Lung (tissue), 12 donors: ENCODE measurements around the gene SCD5. TPM values are rescaled to one million over a fixed set of nuclear protein-coding genes. Genes with fewer than 3 reads are reported as not detected.

Experiments
- ATAC-seq: fragments of 200-7000 bp; cut with Tn5 transposase; one replicate; pipeline ENCODE4 v1.9.1; 2020; ENCODE audit warnings: moderate number of reproducible peaks; ENCODE audit not compliant: insufficient read depth, low FRiP score
- DNase-seq, 3 donors: peaks; one replicate each; pipeline ENCODE4 v3.0.0-alpha.2; 2013 to 2017
- H3K27ac ChIP-seq, 2 donors: one replicate each; pipeline ENCODE4 v1.5.1; 2013; ENCODE audit warnings: mild to moderate bottlenecking in 2 of 2, moderate library complexity in 2 of 2, control low read depth in 1 of 2, inconsistent platforms in 1 of 2, low read depth in 1 of 2, low read length in 1 of 2
- H3K27me3 ChIP-seq, 3 donors: one replicate each; pipeline ENCODE4 v1.5.1; 2013; ENCODE audit warnings: low read length in 2 of 3; ENCODE audit not compliant: control insufficient read depth in 3 of 3, insufficient read depth in 3 of 3
- H3K36me3 ChIP-seq, 4 donors: one replicate each; pipeline ENCODE4 v1.5.1; 2013; ENCODE audit warnings: low read length in 4 of 4, mild to moderate bottlenecking in 1 of 4, moderate library complexity in 1 of 4; ENCODE audit not compliant: control insufficient read depth in 4 of 4, insufficient read depth in 4 of 4
- H3K4me1 ChIP-seq, 5 donors: one replicate each; pipeline ENCODE4 v1.5.1; 2013; ENCODE audit warnings: low read length in 5 of 5, mild to moderate bottlenecking in 2 of 5, moderate library complexity in 1 of 5; ENCODE audit not compliant: control insufficient read depth in 5 of 5, insufficient read depth in 5 of 5
- H3K4me3 ChIP-seq: one replicate; pipeline ENCODE4 v1.5.1; 2013; ENCODE audit warnings: mild to moderate bottlenecking, control low read depth, moderate library complexity
- H3K9ac ChIP-seq, 2 donors: one replicate each; pipeline ENCODE4 v1.5.1; 2013; ENCODE audit warnings: low read length in 2 of 2, control low read depth in 1 of 2; ENCODE audit not compliant: insufficient read depth in 1 of 2
- H3K9me3 ChIP-seq, 4 donors: one replicate each; pipeline ENCODE4 v1.5.1; 2013; ENCODE audit warnings: low read length in 3 of 4, mild to moderate bottlenecking in 1 of 4, moderate library complexity in 1 of 4; ENCODE audit not compliant: control insufficient read depth in 4 of 4, insufficient read depth in 3 of 4
- CTCF ChIP-seq: IDR thresholded peaks from 2 replicates; pipeline ENCODE4 v1.5.1; 2012; ENCODE audit warnings: mild to moderate bottlenecking; ENCODE audit errors: control extremely low read depth, extremely low read depth
- WGBS, 2 donors: extraction: QIAGEN DNeasy Blood & Tissue Kit; methylation state at CpG; one replicate each; pipeline ENCODE4 v1.1.7; 2013; 5-methylcytosine and 5-hydroxymethylcytosine counted together
- polyA plus RNA-seq, 2 donors: library from polyadenylated mRNA; stranded (reverse); fragments of 200-250 nt; gene quantifications; one replicate each; pipeline ENCODE4 v1.2.1, GENCODE V29; 2013
- total RNA-seq, 2 donors: library from RNA; depleted of rRNA in 1 of 2; stranded (reverse); fragments of >200 nt in 1 of 2; gene quantifications; one replicate each; pipeline ENCODE4 v1.2.1, GENCODE V29; 2014 to 2021
- donor health status: control.
- donor health status: control.
- donor health status: Bipolar disorder and iron deficiency.
- donor health status: healthy.
- donor health status: DM: yes; HTN: yes; CAD: no.

SCD5 gene
- total and polyA plus RNA-seq, 4 donors, result 5.0 to 22.6 (median 13.8) TPM

GRCh38 chr4:82688091-82688795 lies 110.4 kb downstream of the SCD5 start:
- no peak overlapping the region for H3K27ac ChIP-seq
- no peak overlapping the region for H3K4me3 ChIP-seq
- WGBS, 2 donors, result 88 to 93% methylated on average over 6 of the region's 6 CpGs
- peaks cover 0 to 7% (median 0%) of the 10 kb centered on the region in 4 donors for H3K36me3 ChIP-seq
- TF ChIP-seq CTCF, result no peak
- H3K9ac ChIP-seq, result no peak overlapping the region
- no peak for DNase-seq
- peaks cover 0 to 2% (median 0%) of the 10 kb centered on the region in 5 donors for H3K4me1 ChIP-seq
- ATAC-seq, result no peak
- H3K9me3 ChIP-seq, result peaks cover 0 to 4% (median 0%) of the 10 kb centered on the region in 4 donors
- H3K27me3 ChIP-seq, result no peaks in the 10 kb centered on the region

- Histone ChIP-seq H3K27ac (no peak overlapping the region), H3K27me3 (no peaks in the 10 kb centered on the region), H3K4me3 (no peak overlapping the region), H3K9me3 (peaks cover 0 to 4% (median 0%) of the 10 kb centered on the region in 4 donors), H3K4me1 (peaks cover 0 to 2% (median 0%) of the 10 kb centered on the region in 5 donors), H3K9ac (no peak overlapping the region), H3K36me3 (peaks cover 0 to 3% (median 0%) of the 10 kb centered on the region in 4 donors)
- no peak for TF ChIP-seq CTCF
- ATAC-seq, result no peak
- no peak for DNase-seq
- WGBS, 2 donors, result 77 to 89% methylated on average over 6 of the region's 6 CpGs
Measured at GRCh38 chr4:82687531-82687930, 111.1 kb downstream of the SCD5 start.

GRCh38 chr4:82681754-82682153 lies 116.8 kb downstream of the SCD5 start:
- Histone ChIP-seq H3K4me1 (peaks cover 0 to 9% (median 0%) of the 10 kb centered on the region in 5 donors), H3K27me3 (no peaks in the 10 kb centered on the region), H3K36me3 (peaks cover 0 to 11% (median 5%) of the 10 kb centered on the region in 4 donors), H3K4me3 (no peak overlapping the region), H3K9ac (no peak overlapping the region), H3K27ac (no peak overlapping the region), H3K9me3 (no peaks in the 10 kb centered on the region)
- WGBS, 2 donors, result 29 to 73% methylated on average over 1 of the region's 1 CpG
- no peak for ATAC-seq
- DNase-seq, result no peak
- no peak for TF ChIP-seq CTCF
